ENCODE data around the gene PTCH1.

DNA sequence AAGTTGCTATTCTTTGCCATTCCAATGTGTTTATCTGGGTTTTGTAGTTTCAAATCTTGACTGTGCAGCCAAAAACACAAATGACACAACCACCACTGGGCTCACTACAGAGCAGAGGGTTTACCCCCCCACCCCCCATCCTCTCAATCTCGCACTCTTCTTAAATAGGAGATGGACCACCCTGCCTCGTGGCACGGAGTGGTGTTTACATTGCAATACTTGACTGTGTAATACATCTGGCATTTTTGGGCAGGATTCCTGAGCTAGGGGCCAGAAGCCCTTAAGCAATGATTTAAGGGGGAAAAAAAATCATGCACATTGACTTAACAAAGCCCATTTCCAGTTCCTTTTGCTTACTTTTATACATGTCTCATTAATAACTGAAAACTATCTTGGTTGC is 19.0 kb downstream of the PTCH1 start:
- TF ChIP-seq, protein P1, sequence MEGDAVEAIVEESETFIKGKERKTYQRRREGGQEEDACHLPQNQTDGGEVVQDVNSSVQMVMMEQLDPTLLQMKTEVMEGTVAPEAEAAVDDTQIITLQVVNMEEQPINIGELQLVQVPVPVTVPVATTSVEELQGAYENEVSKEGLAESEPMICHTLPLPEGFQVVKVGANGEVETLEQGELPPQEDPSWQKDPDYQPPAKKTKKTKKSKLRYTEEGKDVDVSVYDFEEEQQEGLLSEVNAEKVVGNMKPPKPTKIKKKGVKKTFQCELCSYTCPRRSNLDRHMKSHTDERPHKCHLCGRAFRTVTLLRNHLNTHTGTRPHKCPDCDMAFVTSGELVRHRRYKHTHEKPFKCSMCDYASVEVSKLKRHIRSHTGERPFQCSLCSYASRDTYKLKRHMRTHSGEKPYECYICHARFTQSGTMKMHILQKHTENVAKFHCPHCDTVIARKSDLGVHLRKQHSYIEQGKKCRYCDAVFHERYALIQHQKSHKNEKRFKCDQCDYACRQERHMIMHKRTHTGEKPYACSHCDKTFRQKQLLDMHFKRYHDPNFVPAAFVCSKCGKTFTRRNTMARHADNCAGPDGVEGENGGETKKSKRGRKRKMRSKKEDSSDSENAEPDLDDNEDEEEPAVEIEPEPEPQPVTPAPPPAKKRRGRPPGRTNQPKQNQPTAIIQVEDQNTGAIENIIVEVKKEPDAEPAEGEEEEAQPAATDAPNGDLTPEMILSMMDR (IDR thresholded peaks at IDR 0.05), result no peak
- no peak for TF ChIP-seq POLR2A (IDR thresholded peaks at IDR 0.05)
